Measurements from ENCODE around the gene SSH2. TPM values are rescaled to one million over a fixed set of nuclear protein-coding genes. Genes with fewer than 3 reads are reported as not detected.

Gene SSH2
- total and polyA plus RNA-seq, 9 donors = 4.2 to 13.0 (median 11.8) TPM

- TF ChIP-seq EP300 (IDR thresholded peaks at IDR 0.05) = no peak
- TF ChIP-seq POLR2A (IDR thresholded peaks at IDR 0.05) = no peak
- no peak for TF ChIP-seq CTCF (IDR thresholded peaks at IDR 0.05)
- intact Hi-C loops (cut with DNase I) = no loop called here
- Histone ChIP-seq H3K27ac (no peak overlapping the region), H3K27me3 (no peaks in the 10 kb centered on the region), H3K4me1 (ENCODE audit: insufficient read depth) (peaks cover 4% of the 10 kb centered on the region), H3K36me3 (no peaks in the 10 kb centered on the region), H3K4me3 (no peak overlapping the region), H3K9me3 (no peaks in the 10 kb centered on the region)
- DNase-seq = no peak
- WGBS, 3 donors = 88 to 89% (median 89%) methylated on average over 11 of the region's 11 CpGs
These were observed 218.2 kb downstream of the SSH2 start for GRCh38 chr17:29711588-29712385.

GRCh38 chr17:29710891-29711418 is 219.1 kb downstream of the SSH2 start:
- H3K36me3 ChIP-seq = no peaks in the 10 kb centered on the region
- 92 to 94% (median 92%) methylated on average over 5 of the region's 5 CpGs for WGBS, 3 donors
- no peak overlapping the region for H3K27ac ChIP-seq
- no peak for DNase-seq
- intact Hi-C loops (cut with DNase I) = no loop called here
- no peaks in the 10 kb centered on the region for H3K27me3 ChIP-seq
- H3K9me3 ChIP-seq = no peaks in the 10 kb centered on the region
- TF ChIP-seq EP300 (IDR thresholded peaks at IDR 0.05) (no peak), CTCF (IDR thresholded peaks at IDR 0.05) (no peak), POLR2A (IDR thresholded peaks at IDR 0.05) (no peak)
- peaks cover 4% of the 10 kb centered on the region for H3K4me1 ChIP-seq (ENCODE audit: insufficient read depth)
- H3K4me3 ChIP-seq = no peak overlapping the region

GRCh38 chr17:29710520-29710884 is 219.5 kb downstream of the SSH2 start:
- no peaks in the 10 kb centered on the region for H3K27me3 ChIP-seq
- TF ChIP-seq POLR2A (IDR thresholded peaks at IDR 0.05) = no peak
- TF ChIP-seq EP300 (IDR thresholded peaks at IDR 0.05) = no peak
- no peak for TF ChIP-seq CTCF (IDR thresholded peaks at IDR 0.05)
- WGBS, 3 donors = 13 to 38% (median 22%) methylated on average over 1 of the region's 1 CpG
- H3K36me3 ChIP-seq = no peaks in the 10 kb centered on the region
- peaks cover 4% of the 10 kb centered on the region for H3K4me1 ChIP-seq (ENCODE audit: insufficient read depth)
- H3K9me3 ChIP-seq = no peaks in the 10 kb centered on the region
- no peak overlapping the region for H3K4me3 ChIP-seq
- no peak overlapping the region for H3K27ac ChIP-seq
- intact Hi-C loops (cut with DNase I) = no loop called here
- DNase-seq = no peak

GRCh38 chr17:29709866-29710519 is 220.0 kb downstream of the SSH2 start:
- Histone ChIP-seq H3K27me3 (no peaks in the 10 kb centered on the region), H3K36me3 (no peaks in the 10 kb centered on the region), H3K4me1 (ENCODE audit: insufficient read depth) (peaks cover 4% of the 10 kb centered on the region), H3K9me3 (no peaks in the 10 kb centered on the region), H3K4me3 (no peak overlapping the region), H3K27ac (no peak overlapping the region)
- 14 to 38% (median 18%) methylated on average over 3 of the region's 3 CpGs for WGBS, 3 donors
- intact Hi-C loops (cut with DNase I) = no loop called here
- no peak for DNase-seq
- TF ChIP-seq EP300 (IDR thresholded peaks at IDR 0.05) (no peak), CTCF (IDR thresholded peaks at IDR 0.05) (no peak), POLR2A (IDR thresholded peaks at IDR 0.05) (no peak)

Measured in ovary (tissue), 9 donors.